HuH-7.5 (cell line): ENCODE measurements around the gene PDSS2.

Experiments used
- DNase-seq: peaks from one replicate; pipeline ENCODE4 v3.0.0; 2011; ENCODE audit warnings: low spot score

PDSS2 gene

GRCh38 chr6:107267634-107268033, 191.7 kb downstream of the PDSS2 start:
- no peak for DNase-seq

- DNase-seq, result no peak
Observed at GRCh38 chr6:107267006-107267405, 192.4 kb downstream of the PDSS2 start.

- no peak for DNase-seq
Observed at GRCh38 chr6:107266563-107266962, 192.8 kb downstream of the PDSS2 start.

- peak; percentile 19 for DNase-seq
Observed at GRCh38 chr6:107264357-107264840, 195.0 kb downstream of the PDSS2 start.

- no peak for DNase-seq
Observed at GRCh38 chr6:107259951-107260350, 199.4 kb downstream of the PDSS2 start.

GRCh38 chr6:107248147-107248546, 211.2 kb downstream of the PDSS2 start:
- DNase-seq, result no peak

GRCh38 chr6:107246972-107247615, 212.3 kb downstream of the PDSS2 start:
- DNase-seq, result no peak

- no peak for DNase-seq
Observed at GRCh38 chr6:107246249-107246971, 213.0 kb downstream of the PDSS2 start.

GRCh38 chr6:107244742-107245480, 214.5 kb downstream of the PDSS2 start:
- no peak for DNase-seq

GRCh38 chr6:107244082-107244741, 215.2 kb downstream of the PDSS2 start:
- no peak for DNase-seq

- DNase-seq, result no peak
Observed at GRCh38 chr6:107243471-107243870, 215.9 kb downstream of the PDSS2 start.

GRCh38 chr6:107237992-107238660, 221.2 kb downstream of the PDSS2 start:
- DNase-seq, result no peak

- no peak for DNase-seq
Observed at GRCh38 chr6:107235511-107235910, 223.9 kb downstream of the PDSS2 start.

- DNase-seq, result peak; percentile 22
Observed at GRCh38 chr6:107235007-107235406, 224.4 kb downstream of the PDSS2 start.

- DNase-seq, result no peak
Observed at GRCh38 chr6:107231243-107231642, 228.1 kb downstream of the PDSS2 start.

GRCh38 chr6:107230448-107230847, 228.9 kb downstream of the PDSS2 start:
- DNase-seq, result no peak

GRCh38 chr6:107230024-107230423, 229.3 kb downstream of the PDSS2 start:
- no peak for DNase-seq

GRCh38 chr6:107228754-107229153, 230.6 kb downstream of the PDSS2 start:
- no peak for DNase-seq

GRCh38 chr6:107221519-107221918, 237.8 kb downstream of the PDSS2 start:
- DNase-seq, result no peak

GRCh38 chr6:107219851-107220250, 239.5 kb downstream of the PDSS2 start:
- DNase-seq, result no peak

GRCh38 chr6:107218142-107218541, 241.2 kb downstream of the PDSS2 start:
- DNase-seq, result no peak

GRCh38 chr6:107217248-107217647, 242.1 kb downstream of the PDSS2 start:
- no peak for DNase-seq
